WERI-Rb-1 (cell line): ENCODE results near the gene CDC42EP2.

Source experiments
- DNase-seq: peaks from one replicate; pipeline ENCODE4 v3.0.0-alpha.2; 2020
- H3K27ac ChIP-seq: fragments of 250-450 bp; sonication (Bioruptor Pico); 2 replicates; pipeline ENCODE4 v1.5.1; 2020; ENCODE audit warnings: mild to moderate bottlenecking, moderate library complexity
- H3K27me3 ChIP-seq: fragments of 250-450 bp; sonication (Bioruptor Pico); 2 replicates; pipeline ENCODE4 v1.5.1; 2021; ENCODE audit warnings: mild to moderate bottlenecking, low read depth, moderate library complexity; ENCODE audit not compliant: insufficient read depth, severe bottlenecking
- H3K36me3 ChIP-seq: fragments of 250-450 bp; sonication (Bioruptor Pico); 2 replicates; pipeline ENCODE4 v1.5.1; 2020; ENCODE audit warnings: mild to moderate bottlenecking, moderate library complexity
- H3K4me3 ChIP-seq: 2 replicates; pipeline ENCODE4 v1.5.1; 2011; ENCODE audit warnings: low read depth, mild to moderate bottlenecking, control low read depth, low read length
- H3K9me3 ChIP-seq: fragments of 250-450 bp; sonication (Bioruptor Pico); 2 replicates; pipeline ENCODE4 v1.5.1; 2021; ENCODE audit warnings: mild to moderate bottlenecking, moderate library complexity; ENCODE audit not compliant: severe bottlenecking
- CTCF ChIP-seq: IDR thresholded peaks from 2 replicates; pipeline ENCODE4 v1.5.1; 2011; ENCODE audit warnings: low read depth, mild to moderate bottlenecking, control low read depth, inconsistent platforms, low read length

CDC42EP2 gene

GRCh38 chr11:65295001-65295400 lies 19.7 kb upstream of the CDC42EP2 start:
- H3K4me3 ChIP-seq, result no peak overlapping the region
- DNase-seq, result no peak
- no peaks in the 10 kb centered on the region for H3K27me3 ChIP-seq
- no peak overlapping the region for H3K27ac ChIP-seq
- TF ChIP-seq CTCF, result no peak
- H3K9me3 ChIP-seq, result no peaks in the 10 kb centered on the region
- H3K36me3 ChIP-seq, result peaks cover 76% of the 10 kb centered on the region

- Histone ChIP-seq H3K9me3 (no peaks in the 10 kb centered on the region), H3K27me3 (no peaks in the 10 kb centered on the region), H3K4me3 (no peak overlapping the region), H3K36me3 (peaks cover 75% of the 10 kb centered on the region), H3K27ac (no peak overlapping the region)
- TF ChIP-seq CTCF, result no peak
- no peak for DNase-seq
These were observed 18.9 kb upstream of the CDC42EP2 start for GRCh38 chr11:65295571-65296341.

GRCh38 chr11:65297026-65297672 lies 17.5 kb upstream of the CDC42EP2 start:
- no peak for TF ChIP-seq CTCF
- Histone ChIP-seq H3K9me3 (no peaks in the 10 kb centered on the region), H3K4me3 (no peak overlapping the region), H3K27me3 (no peaks in the 10 kb centered on the region), H3K27ac (no peak overlapping the region), H3K36me3 (peaks cover 64% of the 10 kb centered on the region)
- DNase-seq, result no peak

- TF ChIP-seq CTCF, result no peak
- DNase-seq, result no peak
- Histone ChIP-seq H3K27me3 (no peaks in the 10 kb centered on the region), H3K4me3 (no peak overlapping the region), H3K36me3 (peaks cover 59% of the 10 kb centered on the region), H3K9me3 (no peaks in the 10 kb centered on the region), H3K27ac (no peak overlapping the region)
These were observed 16.5 kb upstream of the CDC42EP2 start for GRCh38 chr11:65298131-65298535.

GRCh38 chr11:65298655-65299179 lies 15.9 kb upstream of the CDC42EP2 start:
- Histone ChIP-seq H3K27ac (peak overlapping the region; percentile 55), H3K4me3 (no peak overlapping the region), H3K36me3 (peaks cover 59% of the 10 kb centered on the region), H3K27me3 (no peaks in the 10 kb centered on the region), H3K9me3 (no peaks in the 10 kb centered on the region)
- peak; percentile 46 for DNase-seq
- no peak for TF ChIP-seq CTCF
